WTC11 (cell line): ENCODE results near the gene TULP1. TPM values are rescaled to one million over a fixed set of nuclear protein-coding genes. Genes with fewer than 3 reads are reported as not detected.

Experiments used
- ESRRA ChIP-seq: sonication (generic); formaldehyde crosslinking; IDR thresholded peaks from 2 replicates; pipeline ENCODE4 v1.8.1; 2022; ENCODE audit warnings: mild to moderate bottlenecking, missing genetic modification reagents, borderline replicate concordance
- FOXJ3 ChIP-seq: sonication (generic); formaldehyde crosslinking; IDR thresholded peaks from 2 replicates; pipeline ENCODE4 v1.9.0; 2021; ENCODE audit warnings: missing genetic modification reagents, mild to moderate bottlenecking, borderline replicate concordance
- GABPB1 ChIP-seq: sonication (generic); formaldehyde crosslinking; IDR thresholded peaks from 2 replicates; pipeline ENCODE4 v1.8.1; 2023; ENCODE audit warnings: mild to moderate bottlenecking, missing genetic modification reagents
- NFE2L1 ChIP-seq: sonication (generic); formaldehyde crosslinking; IDR thresholded peaks from 2 replicates; pipeline ENCODE4 v1.8.1; 2023; ENCODE audit warnings: missing genetic modification reagents
- SMAD4 ChIP-seq: sonication (generic); formaldehyde crosslinking; IDR thresholded peaks from 2 replicates; pipeline ENCODE4 v1.8.0; 2022; ENCODE audit warnings: mild to moderate bottlenecking, missing genetic modification reagents
- ZBTB21 ChIP-seq: sonication (generic); formaldehyde crosslinking; IDR thresholded peaks from 2 replicates; pipeline ENCODE4 v1.8.1; 2023; ENCODE audit warnings: mild to moderate bottlenecking, missing genetic modification reagents, borderline replicate concordance
- ZNF219 ChIP-seq: sonication (generic); formaldehyde crosslinking; IDR thresholded peaks from 2 replicates; pipeline ENCODE4 v1.8.0; 2023; ENCODE audit warnings: missing genetic modification reagents, mild to moderate bottlenecking, borderline replicate concordance
- ZNF423 ChIP-seq: fragments of 250-450 bp; sonication (Bioruptor Pico); IDR thresholded peaks from 2 replicates; pipeline ENCODE4 v2.1.2; 2022; ENCODE audit warnings: mild to moderate bottlenecking, moderate library complexity
- total RNA-seq: library from RNA; stranded (reverse); gene quantifications from 3 replicates; pipeline ENCODE4 v1.2.3, GENCODE V29; 2021
- TF ChIP-seq, protein P1 (sequence below): fragments of 250-450 bp; sonication (Bioruptor Pico); conservative IDR thresholded peaks from 2 replicates; pipeline ENCODE4 v1.9.0; 2021; ENCODE audit warnings: mild to moderate bottlenecking
- TF ChIP-seq, protein P2 (sequence below): sonication (generic); formaldehyde crosslinking; IDR thresholded peaks from 2 replicates; pipeline ENCODE4 v1.8.1; 2022; ENCODE audit warnings: low read depth, mild to moderate bottlenecking, moderate library complexity, missing genetic modification reagents, borderline replicate concordance
- TF ChIP-seq, protein P3 (sequence below): fragments of 250-450 bp; sonication (Bioruptor Pico); IDR thresholded peaks from 2 replicates; pipeline ENCODE4 v1.9.0; 2021; ENCODE audit warnings: mild to moderate bottlenecking
- TF ChIP-seq, protein P4 (sequence below): sonication (generic); formaldehyde crosslinking; IDR thresholded peaks from 2 replicates; pipeline ENCODE4 v1.8.1; 2022; ENCODE audit warnings: missing genetic modification reagents, borderline replicate concordance
- TF ChIP-seq, protein P5 (sequence below): sonication (generic); formaldehyde crosslinking; IDR thresholded peaks from 2 replicates; pipeline ENCODE4 v1.8.1; 2023; ENCODE audit warnings: mild to moderate bottlenecking, missing genetic modification reagents, moderate library complexity
- TF ChIP-seq, protein P6 (sequence below): fragments of 250-450 bp; sonication (Bioruptor Pico); IDR thresholded peaks from 2 replicates; pipeline ENCODE4 v1.9.0; 2021; ENCODE audit warnings: mild to moderate bottlenecking
- TF ChIP-seq, protein P7 (sequence below): fragments of 250-450 bp; sonication (Bioruptor Pico); IDR thresholded peaks from 2 replicates; pipeline ENCODE4 v1.8.0; 2021; ENCODE audit warnings: mild to moderate bottlenecking
- TF ChIP-seq, protein P8 (sequence below): sonication (generic); formaldehyde crosslinking; IDR thresholded peaks from 2 replicates; pipeline ENCODE4 v1.8.0; 2022; ENCODE audit warnings: missing genetic modification reagents
- TF ChIP-seq, protein P9 (sequence below): sonication (generic); formaldehyde crosslinking; IDR thresholded peaks from 2 replicates; pipeline ENCODE4 v1.8.1; 2023; ENCODE audit warnings: mild to moderate bottlenecking, moderate library complexity, missing genetic modification reagents
- TF ChIP-seq, protein P10 (sequence below): fragments of 250-450 bp; sonication (Bioruptor Pico); IDR thresholded peaks from 2 replicates; pipeline ENCODE4 v2.1.2; 2022; ENCODE audit warnings: mild to moderate bottlenecking, moderate library complexity

TULP1 gene
- total RNA-seq, 1 experiment from 2014 or later, result 2.9 TPM

DNA sequence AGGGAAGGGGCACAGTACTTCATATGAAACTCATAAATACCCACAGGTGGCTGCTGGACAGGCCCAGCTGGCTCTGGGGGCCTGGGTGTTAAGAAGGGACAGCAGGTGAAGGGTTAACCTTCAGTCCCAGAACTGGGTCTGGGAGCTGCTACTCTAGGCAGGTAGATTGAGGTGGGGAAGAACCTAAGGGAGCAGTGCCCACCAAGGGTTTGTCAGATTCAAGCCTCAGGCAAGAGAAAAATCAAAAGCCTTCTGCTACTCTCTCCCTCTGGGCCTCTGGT is 38.9 kb downstream of the TULP1 start (continued):
- TF ChIP-seq, protein P1, sequence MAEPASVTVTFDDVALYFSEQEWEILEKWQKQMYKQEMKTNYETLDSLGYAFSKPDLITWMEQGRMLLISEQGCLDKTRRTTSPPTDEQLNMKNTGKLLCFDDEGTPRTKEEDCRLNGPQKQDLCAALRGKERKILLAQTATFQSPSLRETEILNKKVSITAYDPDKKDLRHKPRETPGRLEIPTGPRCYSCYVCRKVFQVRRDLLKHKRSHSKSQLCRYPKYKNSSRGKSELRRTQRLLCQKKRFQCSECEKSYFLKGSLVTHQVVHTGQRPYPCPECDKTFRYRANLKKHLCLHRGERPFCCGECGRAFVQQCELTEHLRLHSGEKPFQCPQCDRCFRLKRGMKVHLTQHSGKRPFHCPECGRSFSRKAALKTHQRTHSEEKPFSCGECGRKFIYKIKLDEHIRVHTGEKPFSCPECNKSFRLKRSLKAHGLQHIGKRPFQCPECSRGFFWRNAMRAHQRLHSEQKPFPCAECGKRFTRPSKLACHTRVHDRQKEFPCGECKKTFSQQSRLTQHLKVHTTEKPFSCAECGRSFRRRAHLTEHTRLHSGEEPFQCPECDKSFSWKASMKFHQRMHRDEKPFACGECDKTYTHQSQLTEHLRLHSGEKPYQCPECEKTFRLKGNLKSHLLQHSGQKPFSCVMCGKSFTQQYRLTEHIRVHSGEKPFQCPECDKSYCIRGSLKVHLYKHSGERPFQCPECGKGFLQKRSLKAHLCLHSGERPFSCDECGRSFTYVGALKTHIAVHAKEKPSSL (CRISPR knock-in tag), result peak; percentile 83
- TF ChIP-seq, protein P2, sequence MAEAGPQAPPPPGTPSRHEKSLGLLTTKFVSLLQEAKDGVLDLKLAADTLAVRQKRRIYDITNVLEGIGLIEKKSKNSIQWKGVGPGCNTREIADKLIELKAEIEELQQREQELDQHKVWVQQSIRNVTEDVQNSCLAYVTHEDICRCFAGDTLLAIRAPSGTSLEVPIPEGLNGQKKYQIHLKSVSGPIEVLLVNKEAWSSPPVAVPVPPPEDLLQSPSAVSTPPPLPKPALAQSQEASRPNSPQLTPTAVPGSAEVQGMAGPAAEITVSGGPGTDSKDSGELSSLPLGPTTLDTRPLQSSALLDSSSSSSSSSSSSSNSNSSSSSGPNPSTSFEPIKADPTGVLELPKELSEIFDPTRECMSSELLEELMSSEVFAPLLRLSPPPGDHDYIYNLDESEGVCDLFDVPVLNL (CRISPR knock-in tag), result no peak
- TF ChIP-seq, protein P3, sequence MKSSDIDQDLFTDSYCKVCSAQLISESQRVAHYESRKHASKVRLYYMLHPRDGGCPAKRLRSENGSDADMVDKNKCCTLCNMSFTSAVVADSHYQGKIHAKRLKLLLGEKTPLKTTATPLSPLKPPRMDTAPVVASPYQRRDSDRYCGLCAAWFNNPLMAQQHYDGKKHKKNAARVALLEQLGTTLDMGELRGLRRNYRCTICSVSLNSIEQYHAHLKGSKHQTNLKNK, result peak; percentile 76; the same call in 1 of the 2 replicates
- TF ChIP-seq ESRRA (CRISPR knock-in tag) (no peak), ZNF423 (no peak), ZBTB21 (no peak), FOXJ3 (CRISPR knock-in tag) (no peak), GABPB1 (CRISPR knock-in tag) (no peak), NFE2L1 (CRISPR knock-in tag) (no peak), SMAD4 (CRISPR knock-in tag) (no peak), ZNF219 (CRISPR knock-in tag) (no peak)
- TF ChIP-seq, protein P4, sequence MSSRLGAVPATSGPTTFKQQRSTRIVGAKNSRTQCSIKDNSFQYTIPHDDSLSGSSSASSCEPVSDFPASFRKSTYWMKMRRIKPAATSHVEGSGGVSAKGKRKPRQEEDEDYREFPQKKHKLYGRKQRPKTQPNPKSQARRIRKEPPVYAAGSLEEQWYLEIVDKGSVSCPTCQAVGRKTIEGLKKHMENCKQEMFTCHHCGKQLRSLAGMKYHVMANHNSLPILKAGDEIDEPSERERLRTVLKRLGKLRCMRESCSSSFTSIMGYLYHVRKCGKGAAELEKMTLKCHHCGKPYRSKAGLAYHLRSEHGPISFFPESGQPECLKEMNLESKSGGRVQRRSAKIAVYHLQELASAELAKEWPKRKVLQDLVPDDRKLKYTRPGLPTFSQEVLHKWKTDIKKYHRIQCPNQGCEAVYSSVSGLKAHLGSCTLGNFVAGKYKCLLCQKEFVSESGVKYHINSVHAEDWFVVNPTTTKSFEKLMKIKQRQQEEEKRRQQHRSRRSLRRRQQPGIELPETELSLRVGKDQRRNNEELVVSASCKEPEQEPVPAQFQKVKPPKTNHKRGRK (CRISPR knock-in tag), result no peak
- TF ChIP-seq, protein P5, sequence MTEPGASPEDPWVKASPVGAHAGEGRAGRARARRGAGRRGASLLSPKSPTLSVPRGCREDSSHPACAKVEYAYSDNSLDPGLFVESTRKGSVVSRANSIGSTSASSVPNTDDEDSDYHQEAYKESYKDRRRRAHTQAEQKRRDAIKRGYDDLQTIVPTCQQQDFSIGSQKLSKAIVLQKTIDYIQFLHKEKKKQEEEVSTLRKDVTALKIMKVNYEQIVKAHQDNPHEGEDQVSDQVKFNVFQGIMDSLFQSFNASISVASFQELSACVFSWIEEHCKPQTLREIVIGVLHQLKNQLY (CRISPR knock-in tag), result no peak
- TF ChIP-seq, protein P6, sequence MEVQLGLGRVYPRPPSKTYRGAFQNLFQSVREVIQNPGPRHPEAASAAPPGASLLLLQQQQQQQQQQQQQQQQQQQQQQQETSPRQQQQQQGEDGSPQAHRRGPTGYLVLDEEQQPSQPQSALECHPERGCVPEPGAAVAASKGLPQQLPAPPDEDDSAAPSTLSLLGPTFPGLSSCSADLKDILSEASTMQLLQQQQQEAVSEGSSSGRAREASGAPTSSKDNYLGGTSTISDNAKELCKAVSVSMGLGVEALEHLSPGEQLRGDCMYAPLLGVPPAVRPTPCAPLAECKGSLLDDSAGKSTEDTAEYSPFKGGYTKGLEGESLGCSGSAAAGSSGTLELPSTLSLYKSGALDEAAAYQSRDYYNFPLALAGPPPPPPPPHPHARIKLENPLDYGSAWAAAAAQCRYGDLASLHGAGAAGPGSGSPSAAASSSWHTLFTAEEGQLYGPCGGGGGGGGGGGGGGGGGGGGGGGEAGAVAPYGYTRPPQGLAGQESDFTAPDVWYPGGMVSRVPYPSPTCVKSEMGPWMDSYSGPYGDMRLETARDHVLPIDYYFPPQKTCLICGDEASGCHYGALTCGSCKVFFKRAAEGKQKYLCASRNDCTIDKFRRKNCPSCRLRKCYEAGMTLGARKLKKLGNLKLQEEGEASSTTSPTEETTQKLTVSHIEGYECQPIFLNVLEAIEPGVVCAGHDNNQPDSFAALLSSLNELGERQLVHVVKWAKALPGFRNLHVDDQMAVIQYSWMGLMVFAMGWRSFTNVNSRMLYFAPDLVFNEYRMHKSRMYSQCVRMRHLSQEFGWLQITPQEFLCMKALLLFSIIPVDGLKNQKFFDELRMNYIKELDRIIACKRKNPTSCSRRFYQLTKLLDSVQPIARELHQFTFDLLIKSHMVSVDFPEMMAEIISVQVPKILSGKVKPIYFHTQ, result peak; percentile 59; the same call in 1 of the 2 replicates
- TF ChIP-seq, protein P7, sequence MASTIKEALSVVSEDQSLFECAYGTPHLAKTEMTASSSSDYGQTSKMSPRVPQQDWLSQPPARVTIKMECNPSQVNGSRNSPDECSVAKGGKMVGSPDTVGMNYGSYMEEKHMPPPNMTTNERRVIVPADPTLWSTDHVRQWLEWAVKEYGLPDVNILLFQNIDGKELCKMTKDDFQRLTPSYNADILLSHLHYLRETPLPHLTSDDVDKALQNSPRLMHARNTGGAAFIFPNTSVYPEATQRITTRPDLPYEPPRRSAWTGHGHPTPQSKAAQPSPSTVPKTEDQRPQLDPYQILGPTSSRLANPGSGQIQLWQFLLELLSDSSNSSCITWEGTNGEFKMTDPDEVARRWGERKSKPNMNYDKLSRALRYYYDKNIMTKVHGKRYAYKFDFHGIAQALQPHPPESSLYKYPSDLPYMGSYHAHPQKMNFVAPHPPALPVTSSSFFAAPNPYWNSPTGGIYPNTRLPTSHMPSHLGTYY, result peak; percentile 56
- TF ChIP-seq, protein P8, sequence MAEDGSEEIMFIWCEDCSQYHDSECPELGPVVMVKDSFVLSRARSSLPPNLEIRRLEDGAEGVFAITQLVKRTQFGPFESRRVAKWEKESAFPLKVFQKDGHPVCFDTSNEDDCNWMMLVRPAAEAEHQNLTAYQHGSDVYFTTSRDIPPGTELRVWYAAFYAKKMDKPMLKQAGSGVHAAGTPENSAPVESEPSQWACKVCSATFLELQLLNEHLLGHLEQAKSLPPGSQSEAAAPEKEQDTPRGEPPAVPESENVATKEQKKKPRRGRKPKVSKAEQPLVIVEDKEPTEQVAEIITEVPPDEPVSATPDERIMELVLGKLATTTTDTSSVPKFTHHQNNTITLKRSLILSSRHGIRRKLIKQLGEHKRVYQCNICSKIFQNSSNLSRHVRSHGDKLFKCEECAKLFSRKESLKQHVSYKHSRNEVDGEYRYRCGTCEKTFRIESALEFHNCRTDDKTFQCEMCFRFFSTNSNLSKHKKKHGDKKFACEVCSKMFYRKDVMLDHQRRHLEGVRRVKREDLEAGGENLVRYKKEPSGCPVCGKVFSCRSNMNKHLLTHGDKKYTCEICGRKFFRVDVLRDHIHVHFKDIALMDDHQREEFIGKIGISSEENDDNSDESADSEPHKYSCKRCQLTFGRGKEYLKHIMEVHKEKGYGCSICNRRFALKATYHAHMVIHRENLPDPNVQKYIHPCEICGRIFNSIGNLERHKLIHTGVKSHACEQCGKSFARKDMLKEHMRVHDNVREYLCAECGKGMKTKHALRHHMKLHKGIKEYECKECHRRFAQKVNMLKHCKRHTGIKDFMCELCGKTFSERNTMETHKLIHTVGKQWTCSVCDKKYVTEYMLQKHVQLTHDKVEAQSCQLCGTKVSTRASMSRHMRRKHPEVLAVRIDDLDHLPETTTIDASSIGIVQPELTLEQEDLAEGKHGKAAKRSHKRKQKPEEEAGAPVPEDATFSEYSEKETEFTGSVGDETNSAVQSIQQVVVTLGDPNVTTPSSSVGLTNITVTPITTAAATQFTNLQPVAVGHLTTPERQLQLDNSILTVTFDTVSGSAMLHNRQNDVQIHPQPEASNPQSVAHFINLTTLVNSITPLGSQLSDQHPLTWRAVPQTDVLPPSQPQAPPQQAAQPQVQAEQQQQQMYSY, result no peak
- TF ChIP-seq, protein P9, sequence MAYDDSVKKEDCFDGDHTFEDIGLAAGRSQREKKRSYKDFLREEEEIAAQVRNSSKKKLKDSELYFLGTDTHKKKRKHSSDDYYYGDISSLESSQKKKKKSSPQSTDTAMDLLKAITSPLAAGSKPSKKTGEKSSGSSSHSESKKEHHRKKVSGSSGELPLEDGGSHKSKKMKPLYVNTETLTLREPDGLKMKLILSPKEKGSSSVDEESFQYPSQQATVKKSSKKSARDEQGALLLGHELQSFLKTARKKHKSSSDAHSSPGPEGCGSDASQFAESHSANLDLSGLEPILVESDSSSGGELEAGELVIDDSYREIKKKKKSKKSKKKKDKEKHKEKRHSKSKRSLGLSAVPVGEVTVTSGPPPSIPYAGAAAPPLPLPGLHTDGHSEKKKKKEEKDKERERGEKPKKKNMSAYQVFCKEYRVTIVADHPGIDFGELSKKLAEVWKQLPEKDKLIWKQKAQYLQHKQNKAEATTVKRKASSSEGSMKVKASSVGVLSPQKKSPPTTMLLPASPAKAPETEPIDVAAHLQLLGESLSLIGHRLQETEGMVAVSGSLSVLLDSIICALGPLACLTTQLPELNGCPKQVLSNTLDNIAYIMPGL (CRISPR knock-in tag), result no peak
- TF ChIP-seq, protein P10, sequence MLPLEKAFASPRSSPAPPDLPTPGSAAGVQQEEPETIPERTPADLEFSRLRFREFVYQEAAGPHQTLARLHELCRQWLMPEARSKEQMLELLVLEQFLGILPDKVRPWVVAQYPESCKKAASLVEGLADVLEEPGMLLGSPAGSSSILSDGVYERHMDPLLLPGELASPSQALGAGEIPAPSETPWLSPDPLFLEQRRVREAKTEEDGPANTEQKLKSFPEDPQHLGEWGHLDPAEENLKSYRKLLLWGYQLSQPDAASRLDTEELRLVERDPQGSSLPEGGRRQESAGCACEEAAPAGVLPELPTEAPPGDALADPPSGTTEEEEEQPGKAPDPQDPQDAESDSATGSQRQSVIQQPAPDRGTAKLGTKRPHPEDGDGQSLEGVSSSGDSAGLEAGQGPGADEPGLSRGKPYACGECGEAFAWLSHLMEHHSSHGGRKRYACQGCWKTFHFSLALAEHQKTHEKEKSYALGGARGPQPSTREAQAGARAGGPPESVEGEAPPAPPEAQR (CRISPR knock-in tag), result no peak
